GM19463 (cell line): Measurements from ENCODE around the gene TCEA3.

Experiments used
- ATAC-seq: cut with Tn5 transposase; IDR thresholded peaks from one replicate; pipeline ENCODE4 v1.9.1; 2021; ENCODE audit warnings: mild to moderate bottlenecking, moderate library complexity; ENCODE audit not compliant: unreplicated experiment

Gene TCEA3

GRCh38 chr1:23341931-23342692 is 82.4 kb downstream of the TCEA3 start:
- no peak for ATAC-seq

GRCh38 chr1:23339632-23340031 is 84.9 kb downstream of the TCEA3 start:
- ATAC-seq: no peak

DNA sequence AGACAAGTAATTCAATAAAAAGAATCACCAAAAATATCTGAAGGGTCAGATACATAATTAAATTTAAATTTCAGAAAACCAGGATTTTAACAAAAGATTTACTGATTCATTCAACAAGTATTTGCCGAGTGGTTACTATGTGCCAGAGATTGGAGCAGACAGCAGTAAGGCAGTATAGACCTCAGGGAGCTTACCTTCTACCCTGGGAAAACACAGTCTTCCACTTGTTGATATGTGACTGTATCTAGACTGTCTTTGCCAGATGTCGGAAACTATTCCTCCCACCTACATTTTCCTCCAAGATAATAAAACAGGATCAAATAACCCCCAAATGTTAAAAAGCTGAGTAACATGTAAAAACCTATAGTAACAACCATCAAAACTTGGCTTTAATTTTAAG is 86.7 kb downstream of the TCEA3 start:
- ATAC-seq: no peak

DNA sequence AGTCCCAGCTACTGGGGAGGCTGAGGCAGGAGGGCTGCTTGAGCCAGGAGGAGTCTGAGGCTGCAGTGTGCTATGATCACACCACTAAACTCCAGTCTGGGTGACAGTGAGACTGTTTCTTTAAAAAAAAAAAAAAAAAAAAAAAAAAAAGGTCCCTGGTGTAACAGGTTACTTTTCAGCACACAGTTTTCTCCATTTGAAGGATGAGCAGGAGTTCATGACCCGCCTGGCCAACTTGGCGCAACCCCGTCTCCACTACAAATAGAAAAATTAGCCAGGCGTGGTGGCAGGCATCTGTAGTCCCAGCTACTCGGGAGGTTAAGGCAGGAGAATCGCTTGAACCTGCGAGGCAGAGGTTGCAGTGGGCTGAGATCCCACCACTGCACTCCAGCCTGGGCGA is 92.8 kb downstream of the TCEA3 start:
- no peak for ATAC-seq
